GM20000 (cell line): ENCODE results near the gene SIGLEC9.

Source experiments
- DNase-seq: peaks from one replicate; pipeline ENCODE4 v3.0.0; 2012; ENCODE audit warnings: low spot score
- TF ChIP-seq, protein P1 (sequence below): IDR thresholded peaks from 2 replicates; pipeline ENCODE4 v1.5.1; 2012; ENCODE audit warnings: mild to moderate bottlenecking, control low read depth; ENCODE audit errors: extremely low read depth, missing control alignments

The SIGLEC9 gene

DNA sequence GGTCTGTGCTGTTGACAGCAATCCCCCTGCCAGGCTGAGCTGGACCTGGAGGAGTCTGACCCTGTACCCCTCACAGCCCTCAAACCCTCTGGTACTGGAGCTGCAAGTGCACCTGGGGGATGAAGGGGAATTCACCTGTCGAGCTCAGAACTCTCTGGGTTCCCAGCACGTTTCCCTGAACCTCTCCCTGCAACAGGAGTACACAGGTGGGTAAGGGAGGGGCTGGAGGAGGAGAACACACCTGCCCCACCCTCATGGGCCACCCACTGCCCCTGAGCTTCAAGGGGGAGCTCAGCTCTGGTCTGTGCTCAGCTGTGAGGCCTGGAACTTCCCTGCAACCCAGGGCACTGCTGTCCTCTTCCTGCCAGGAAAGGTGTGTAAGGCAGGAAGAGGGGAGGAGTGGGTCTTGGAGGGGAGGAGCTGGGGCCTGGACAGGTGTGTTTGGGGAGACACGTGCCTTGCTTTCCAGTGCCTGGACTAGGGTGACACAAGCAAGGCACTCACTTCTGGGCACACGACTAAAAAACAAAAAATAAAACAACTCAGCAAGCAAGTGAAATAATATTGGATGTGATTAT, 21.3 kb downstream of the SIGLEC9 start:
- TF ChIP-seq, protein P1, sequence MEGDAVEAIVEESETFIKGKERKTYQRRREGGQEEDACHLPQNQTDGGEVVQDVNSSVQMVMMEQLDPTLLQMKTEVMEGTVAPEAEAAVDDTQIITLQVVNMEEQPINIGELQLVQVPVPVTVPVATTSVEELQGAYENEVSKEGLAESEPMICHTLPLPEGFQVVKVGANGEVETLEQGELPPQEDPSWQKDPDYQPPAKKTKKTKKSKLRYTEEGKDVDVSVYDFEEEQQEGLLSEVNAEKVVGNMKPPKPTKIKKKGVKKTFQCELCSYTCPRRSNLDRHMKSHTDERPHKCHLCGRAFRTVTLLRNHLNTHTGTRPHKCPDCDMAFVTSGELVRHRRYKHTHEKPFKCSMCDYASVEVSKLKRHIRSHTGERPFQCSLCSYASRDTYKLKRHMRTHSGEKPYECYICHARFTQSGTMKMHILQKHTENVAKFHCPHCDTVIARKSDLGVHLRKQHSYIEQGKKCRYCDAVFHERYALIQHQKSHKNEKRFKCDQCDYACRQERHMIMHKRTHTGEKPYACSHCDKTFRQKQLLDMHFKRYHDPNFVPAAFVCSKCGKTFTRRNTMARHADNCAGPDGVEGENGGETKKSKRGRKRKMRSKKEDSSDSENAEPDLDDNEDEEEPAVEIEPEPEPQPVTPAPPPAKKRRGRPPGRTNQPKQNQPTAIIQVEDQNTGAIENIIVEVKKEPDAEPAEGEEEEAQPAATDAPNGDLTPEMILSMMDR = no peak
- DNase-seq = no peak

DNA sequence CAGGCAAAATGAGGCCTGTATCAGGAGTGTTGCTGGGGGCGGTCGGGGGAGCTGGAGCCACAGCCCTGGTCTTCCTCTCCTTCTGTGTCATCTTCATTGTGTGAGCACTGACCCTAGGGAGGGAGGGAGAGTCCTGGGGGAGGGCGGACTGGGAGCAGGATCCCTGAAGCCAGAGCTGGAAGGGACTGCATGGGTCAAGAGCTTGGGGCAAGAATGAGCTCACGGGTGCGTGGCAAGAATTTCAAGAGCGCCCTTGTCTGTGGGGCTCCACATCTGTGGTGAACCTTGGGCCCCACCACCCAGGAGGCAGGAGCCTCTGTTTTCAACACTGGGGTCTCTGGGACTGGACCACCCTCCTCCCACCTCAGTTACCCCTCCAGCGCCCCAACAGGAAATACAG, 22.0 kb downstream of the SIGLEC9 start:
- TF ChIP-seq, protein P1 = no peak
- no peak for DNase-seq

DNA sequence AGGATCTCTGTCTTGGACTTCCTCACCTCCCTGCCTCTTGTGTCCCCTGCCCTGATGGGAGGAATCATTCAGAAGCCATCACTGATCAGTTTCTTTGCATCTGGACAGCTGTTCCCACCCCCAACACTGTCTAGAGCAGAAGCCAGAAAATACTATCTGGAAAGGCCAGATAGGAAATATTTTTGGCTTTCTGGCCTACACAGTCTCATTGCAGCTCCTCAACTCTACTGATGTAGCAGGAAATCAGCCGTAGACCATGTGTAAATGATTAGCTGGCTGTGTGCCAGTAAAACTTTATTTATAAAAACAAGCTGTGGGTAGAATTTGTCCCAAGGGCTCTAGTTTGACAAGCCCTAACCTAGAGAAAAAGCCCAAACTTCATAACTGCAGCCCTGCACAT, 23.0 kb downstream of the SIGLEC9 start:
- TF ChIP-seq, protein P1 = no peak

DNA sequence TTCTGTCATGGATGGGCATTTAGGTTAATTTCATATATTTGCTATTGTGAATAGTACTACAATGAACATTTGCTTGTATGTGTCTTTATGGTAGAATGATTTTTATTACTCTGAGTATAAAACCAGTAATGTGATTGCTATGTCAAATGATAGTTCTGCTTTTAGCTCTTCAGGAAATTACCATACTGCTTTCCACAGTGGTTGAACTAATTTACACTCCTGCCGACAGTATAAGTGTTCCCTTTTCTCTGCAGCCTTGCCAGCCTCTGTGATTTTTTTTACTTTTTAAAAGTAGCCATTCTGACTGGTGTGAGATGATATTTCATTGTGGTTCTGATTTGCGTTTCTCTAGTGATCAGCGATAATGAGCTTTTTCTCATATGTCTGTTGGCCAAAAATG, 23.9 kb downstream of the SIGLEC9 start:
- DNase-seq = no peak
- TF ChIP-seq, protein P1 = no peak

More for the DNA sequence above, 23.0 kb downstream of the SIGLEC9 start:
- no peak for DNase-seq

DNA sequence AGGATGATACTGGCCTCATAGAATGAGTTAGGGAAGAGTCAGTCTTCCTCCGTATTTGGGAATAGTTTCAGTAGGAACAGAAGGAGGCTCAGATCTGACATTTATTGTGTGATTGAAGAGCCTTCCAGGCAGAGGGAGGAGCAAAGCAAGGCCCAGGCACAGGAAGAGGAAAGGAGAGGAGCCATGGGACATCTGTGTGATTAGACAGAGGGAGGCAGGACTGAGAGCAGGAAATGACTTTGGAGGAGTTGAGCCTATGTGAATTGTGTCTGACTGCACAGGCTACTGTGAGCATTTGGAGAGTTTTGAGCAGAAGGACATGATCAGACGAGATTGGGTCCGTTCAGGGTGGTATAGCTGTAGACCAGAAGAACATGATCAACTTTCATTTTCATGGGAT, 25.9 kb downstream of the SIGLEC9 start:
- no peak for DNase-seq
- TF ChIP-seq, protein P1 = no peak

DNA sequence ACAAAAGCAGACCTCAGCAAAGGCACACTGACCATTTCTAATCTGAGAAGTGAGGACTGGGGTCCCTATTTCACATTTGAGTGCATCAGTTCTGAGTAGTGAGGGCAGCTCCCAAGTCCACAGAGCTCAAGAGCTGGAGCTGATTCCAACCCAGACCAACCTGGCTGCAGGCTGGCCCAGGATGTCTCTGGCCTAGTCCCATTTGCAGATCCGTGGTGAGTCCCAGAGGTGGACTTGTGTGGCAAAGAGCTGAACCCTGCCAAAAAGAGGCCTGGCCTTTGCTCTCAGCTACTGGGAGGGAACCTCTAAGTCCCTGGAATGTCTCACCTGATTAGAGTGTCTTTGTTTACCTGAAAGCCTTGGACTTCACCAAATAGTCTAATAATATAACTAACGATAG, 32.0 kb downstream of the SIGLEC9 start:
- DNase-seq = no peak
- TF ChIP-seq, protein P1 = no peak

DNA sequence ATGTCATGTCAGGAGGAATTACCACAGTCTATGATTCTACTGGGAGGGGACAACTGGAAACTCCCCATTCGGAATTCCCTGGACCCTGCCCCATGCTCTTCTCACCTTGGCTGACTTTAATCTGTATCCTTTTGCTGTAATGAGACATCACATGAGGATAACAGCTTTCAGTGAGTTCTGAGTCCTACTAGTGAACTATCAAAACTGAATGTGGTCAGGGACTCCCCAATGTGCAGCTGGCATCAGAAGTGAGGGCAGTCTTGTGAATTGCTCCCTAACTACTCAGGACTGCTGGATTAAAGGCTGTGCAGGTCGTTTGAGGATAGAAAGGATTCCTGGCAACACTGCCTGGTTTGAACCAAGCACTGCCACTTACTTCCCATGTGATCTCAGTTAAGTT, 32.6 kb downstream of the SIGLEC9 start:
- no peak for DNase-seq
- TF ChIP-seq, protein P1 = no peak
